ENCODE measurements around the gene MAP6D1. TPM values are rescaled to one million over a fixed set of nuclear protein-coding genes. Genes with fewer than 3 reads are reported as not detected.

Gene MAP6D1
- total and polyA plus RNA-seq, 2 of the 4 experiments (the other 2 are of a cell fraction): 2.7 to 5.2 TPM

- Histone ChIP-seq H3K56ac (ENCODE audit: extremely low read depth, insufficient read depth, low read length) (no peak overlapping the region), H4K91ac (ENCODE audit: insufficient read depth, low read depth, low read length) (no peak overlapping the region), H3K9ac (ENCODE audit: low read depth, low read length) (no peak overlapping the region), H3K9me3 (ENCODE audit: control insufficient read depth, insufficient read depth, low read length) (no peaks in the 10 kb centered on the region), H2BK120ac (ENCODE audit: low read depth, low read length) (no peak overlapping the region), H3K14ac (replicated peaks; ENCODE audit: low read depth, low read length) (no peak overlapping the region), H3K36me3 (ENCODE audit: control insufficient read depth, insufficient read depth, low read length) (peaks cover 49% of the 10 kb centered on the region), H4K20me1 (ENCODE audit: insufficient read depth, low read length) (no peaks in the 10 kb centered on the region), H2BK20ac (ENCODE audit: low read depth, low read length) (peak overlapping the region; percentile 73), H3K4me3 (ENCODE audit: insufficient read depth, low read depth, low read length) (no peak overlapping the region), H2BK5ac (ENCODE audit: low read depth, low read length, poor library complexity, severe bottlenecking) (peak overlapping the region; percentile 93), H4K5ac (ENCODE audit: low read depth, low read length) (no peak overlapping the region), H3K79me1 (ENCODE audit: low read depth in 1 of 2, low read length in 2 of 2) (peaks cover 4 to 14% of the 10 kb centered on the region in 2 experiments; a peak in 2 of 4 replicates), H3K23ac (ENCODE audit: low read depth, low read length) (no peak overlapping the region), H3K4me1 (ENCODE audit: control insufficient read depth, insufficient read depth, low read length) (peaks cover 10% of the 10 kb centered on the region; the same call in 1 of the 2 replicates), H2BK15ac (ENCODE audit: low read depth, low read length) (no peak overlapping the region), H3K27me3 (ENCODE audit: control insufficient read depth, insufficient read depth, low read length) (no peaks in the 10 kb centered on the region), H2AK5ac (ENCODE audit: low read depth, low read length) (no peak overlapping the region), H2AFZ (replicated peaks; ENCODE audit: low read length, poor library complexity) (no peak overlapping the region), H3K18ac (ENCODE audit: low read depth, low read length) (no peak overlapping the region), H2AK9ac (replicated peaks; ENCODE audit: low read depth, low read length, poor library complexity) (no peak overlapping the region), H3K27ac (ENCODE audit: insufficient read depth, low read length) (no peak overlapping the region), H3K4me2 (ENCODE audit: low read depth, low read length) (no peak overlapping the region), H3K9me1 (ENCODE audit: insufficient read depth, low read length) (peaks cover 5% of the 10 kb centered on the region; the same call in 1 of the 2 replicates), H4K8ac (ENCODE audit: low read depth in 2 of 2, low read length in 2 of 2) (no peak overlapping the region; a peak in 1 of 4 replicates), H3K4ac (ENCODE audit: low read depth, low read length) (no peak overlapping the region)
- in situ Hi-C loops (cut with MboI; ENCODE audit: low sequenced_read_pairs): no loop called here
- DNase-seq (peak; percentile 81), ATAC-seq (ENCODE audit: low read depth) (peak; percentile 86)
- no CpG with 5 or more reads among the region's 3 CpGs for WGBS, 2 experiments (ENCODE audit: extremely low coverage in 2 of 2, insufficient read length in 1 of 2)
- dilution Hi-C loops (cut with HindIII; ENCODE audit: low sequenced_read_pairs, unreplicated experiment): no loop called here
- no TSS peak for BruUV-seq (replicated peaks)
- ChIA-PET POLR2A (ENCODE audit: unreplicated experiment) (no interaction called here), CTCF (interaction anchor here (0.6 kb wide), 1 partner anchor 61 kb away, joined by 3 read pairs; no protein-coding TSS in a partner anchor)
- intact Hi-C loops (cut with micrococcal nuclease): loop anchor here (10.0 kb wide), 1 partner anchor 50 kb away; no protein-coding TSS in a partner anchor
- TF ChIP-seq, protein P1, sequence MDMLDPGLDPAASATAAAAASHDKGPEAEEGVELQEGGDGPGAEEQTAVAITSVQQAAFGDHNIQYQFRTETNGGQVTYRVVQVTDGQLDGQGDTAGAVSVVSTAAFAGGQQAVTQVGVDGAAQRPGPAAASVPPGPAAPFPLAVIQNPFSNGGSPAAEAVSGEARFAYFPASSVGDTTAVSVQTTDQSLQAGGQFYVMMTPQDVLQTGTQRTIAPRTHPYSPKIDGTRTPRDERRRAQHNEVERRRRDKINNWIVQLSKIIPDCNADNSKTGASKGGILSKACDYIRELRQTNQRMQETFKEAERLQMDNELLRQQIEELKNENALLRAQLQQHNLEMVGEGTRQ (IDR thresholded peaks at IDR 0.05; ENCODE audit: low read depth, low read length): no peak
- TF ChIP-seq FOS (IDR thresholded peaks at IDR 0.05; ENCODE audit: low read depth, low read length) (no peak), MXI1 (IDR thresholded peaks at IDR 0.05; ENCODE audit: borderline replicate concordance, low read depth, low read length) (no peak), RFX5 (IDR thresholded peaks at IDR 0.05; ENCODE audit: low read depth, low read length) (no peak), CEBPB (IDR thresholded peaks at IDR 0.05; ENCODE audit: low read depth, low read length) (no peak)
- TF ChIP-seq, protein P2, sequence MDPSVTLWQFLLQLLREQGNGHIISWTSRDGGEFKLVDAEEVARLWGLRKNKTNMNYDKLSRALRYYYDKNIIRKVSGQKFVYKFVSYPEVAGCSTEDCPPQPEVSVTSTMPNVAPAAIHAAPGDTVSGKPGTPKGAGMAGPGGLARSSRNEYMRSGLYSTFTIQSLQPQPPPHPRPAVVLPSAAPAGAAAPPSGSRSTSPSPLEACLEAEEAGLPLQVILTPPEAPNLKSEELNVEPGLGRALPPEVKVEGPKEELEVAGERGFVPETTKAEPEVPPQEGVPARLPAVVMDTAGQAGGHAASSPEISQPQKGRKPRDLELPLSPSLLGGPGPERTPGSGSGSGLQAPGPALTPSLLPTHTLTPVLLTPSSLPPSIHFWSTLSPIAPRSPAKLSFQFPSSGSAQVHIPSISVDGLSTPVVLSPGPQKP (IDR thresholded peaks at IDR 0.05; ENCODE audit: borderline replicate concordance, low read depth, low read length): no peak
Observed at GRCh38 chr3:183774631-183775030, 50.7 kb downstream of the MAP6D1 start.

All from IMR-90 (cell line).